Measurements from ENCODE around the gene KCNJ12. TPM values are rescaled to one million over a fixed set of nuclear protein-coding genes. Genes with fewer than 3 reads are reported as not detected.

The KCNJ12 gene
- total RNA-seq, 1 donor from 2014 or later, result 0.76 TPM

DNA sequence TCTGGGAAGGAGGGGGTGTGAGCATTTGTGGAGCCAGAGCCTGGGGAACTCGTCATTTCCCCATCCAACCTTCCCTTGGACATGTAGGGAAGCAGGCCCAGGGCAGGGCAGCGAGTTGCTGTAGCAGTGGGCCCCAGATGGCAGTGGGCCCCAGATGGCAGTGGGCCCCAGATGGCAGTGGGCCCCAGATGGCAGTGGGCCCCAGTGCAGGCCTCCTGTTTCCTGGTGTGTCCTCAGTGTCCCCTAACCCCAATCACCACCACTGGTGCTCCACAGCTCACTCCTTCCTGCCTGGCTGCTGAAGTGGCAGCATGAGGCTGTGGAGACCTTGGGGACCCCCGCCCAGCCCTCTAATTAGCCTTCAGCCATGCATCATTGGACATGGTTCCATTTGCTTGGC is 4.5 kb downstream of the KCNJ12 start:
- peaks cover 64% of the 10 kb centered on the region for H3K27me3 Mint-ChIP-seq (ENCODE audit: low read depth)
- H3K4me3 Mint-ChIP-seq, result no peak overlapping the region
- no peak overlapping the region for H3K27ac Mint-ChIP-seq
- no peaks in the 10 kb centered on the region for H3K9me3 Mint-ChIP-seq
- no peaks in the 10 kb centered on the region for H3K36me3 Mint-ChIP-seq
- H3K4me1 Mint-ChIP-seq, result peaks cover 9% of the 10 kb centered on the region
- TF ChIP-seq, protein P1, sequence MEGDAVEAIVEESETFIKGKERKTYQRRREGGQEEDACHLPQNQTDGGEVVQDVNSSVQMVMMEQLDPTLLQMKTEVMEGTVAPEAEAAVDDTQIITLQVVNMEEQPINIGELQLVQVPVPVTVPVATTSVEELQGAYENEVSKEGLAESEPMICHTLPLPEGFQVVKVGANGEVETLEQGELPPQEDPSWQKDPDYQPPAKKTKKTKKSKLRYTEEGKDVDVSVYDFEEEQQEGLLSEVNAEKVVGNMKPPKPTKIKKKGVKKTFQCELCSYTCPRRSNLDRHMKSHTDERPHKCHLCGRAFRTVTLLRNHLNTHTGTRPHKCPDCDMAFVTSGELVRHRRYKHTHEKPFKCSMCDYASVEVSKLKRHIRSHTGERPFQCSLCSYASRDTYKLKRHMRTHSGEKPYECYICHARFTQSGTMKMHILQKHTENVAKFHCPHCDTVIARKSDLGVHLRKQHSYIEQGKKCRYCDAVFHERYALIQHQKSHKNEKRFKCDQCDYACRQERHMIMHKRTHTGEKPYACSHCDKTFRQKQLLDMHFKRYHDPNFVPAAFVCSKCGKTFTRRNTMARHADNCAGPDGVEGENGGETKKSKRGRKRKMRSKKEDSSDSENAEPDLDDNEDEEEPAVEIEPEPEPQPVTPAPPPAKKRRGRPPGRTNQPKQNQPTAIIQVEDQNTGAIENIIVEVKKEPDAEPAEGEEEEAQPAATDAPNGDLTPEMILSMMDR (IDR thresholded peaks at IDR 0.05; ENCODE audit: unreplicated experiment), result no peak
- DNase-seq (ENCODE audit: low spot score in 2 of 2, unreplicated experiment in 2 of 2), result no peak

DNA sequence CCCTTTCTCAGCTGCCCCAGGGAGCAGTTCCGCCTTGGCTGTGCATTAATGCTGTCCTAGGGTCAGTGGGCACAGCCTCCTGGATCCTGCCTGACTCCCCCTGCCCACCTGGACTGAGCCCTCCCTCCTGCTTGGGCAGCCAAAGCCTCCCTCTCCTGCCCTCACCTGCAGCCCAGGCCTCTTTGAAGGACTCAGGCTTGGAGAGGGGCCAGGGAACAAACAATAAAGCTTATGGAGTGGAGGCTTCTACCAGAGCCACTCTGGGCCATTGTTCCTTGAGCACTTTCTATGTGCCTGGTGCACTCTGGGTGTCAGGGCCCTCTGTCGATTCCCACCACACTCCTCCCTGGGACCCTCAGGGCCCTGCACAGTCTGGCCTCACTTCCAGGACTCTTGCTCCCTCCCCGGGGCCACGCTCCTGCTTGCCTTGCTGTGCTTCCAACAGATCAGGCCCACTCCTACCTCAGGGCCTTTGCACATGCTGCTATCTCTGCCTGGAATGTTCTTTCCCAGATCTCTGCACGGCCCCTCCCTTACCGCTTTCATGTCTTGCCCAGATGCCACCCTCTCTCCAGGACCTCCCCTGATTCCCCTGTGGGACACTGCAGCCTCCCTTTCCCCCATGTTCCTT is 5.0 kb downstream of the KCNJ12 start:
- TF ChIP-seq, protein P1 (IDR thresholded peaks at IDR 0.05; ENCODE audit: unreplicated experiment), result no peak
- no peak overlapping the region for H3K4me3 Mint-ChIP-seq
- H3K27me3 Mint-ChIP-seq (ENCODE audit: low read depth), result peaks cover 59% of the 10 kb centered on the region
- no peak overlapping the region for H3K27ac Mint-ChIP-seq
- DNase-seq (ENCODE audit: low spot score in 2 of 2, unreplicated experiment in 2 of 2), result no peak
- no peaks in the 10 kb centered on the region for H3K9me3 Mint-ChIP-seq
- no peaks in the 10 kb centered on the region for H3K36me3 Mint-ChIP-seq
- H3K4me1 Mint-ChIP-seq, result peaks cover 9% of the 10 kb centered on the region

DNA sequence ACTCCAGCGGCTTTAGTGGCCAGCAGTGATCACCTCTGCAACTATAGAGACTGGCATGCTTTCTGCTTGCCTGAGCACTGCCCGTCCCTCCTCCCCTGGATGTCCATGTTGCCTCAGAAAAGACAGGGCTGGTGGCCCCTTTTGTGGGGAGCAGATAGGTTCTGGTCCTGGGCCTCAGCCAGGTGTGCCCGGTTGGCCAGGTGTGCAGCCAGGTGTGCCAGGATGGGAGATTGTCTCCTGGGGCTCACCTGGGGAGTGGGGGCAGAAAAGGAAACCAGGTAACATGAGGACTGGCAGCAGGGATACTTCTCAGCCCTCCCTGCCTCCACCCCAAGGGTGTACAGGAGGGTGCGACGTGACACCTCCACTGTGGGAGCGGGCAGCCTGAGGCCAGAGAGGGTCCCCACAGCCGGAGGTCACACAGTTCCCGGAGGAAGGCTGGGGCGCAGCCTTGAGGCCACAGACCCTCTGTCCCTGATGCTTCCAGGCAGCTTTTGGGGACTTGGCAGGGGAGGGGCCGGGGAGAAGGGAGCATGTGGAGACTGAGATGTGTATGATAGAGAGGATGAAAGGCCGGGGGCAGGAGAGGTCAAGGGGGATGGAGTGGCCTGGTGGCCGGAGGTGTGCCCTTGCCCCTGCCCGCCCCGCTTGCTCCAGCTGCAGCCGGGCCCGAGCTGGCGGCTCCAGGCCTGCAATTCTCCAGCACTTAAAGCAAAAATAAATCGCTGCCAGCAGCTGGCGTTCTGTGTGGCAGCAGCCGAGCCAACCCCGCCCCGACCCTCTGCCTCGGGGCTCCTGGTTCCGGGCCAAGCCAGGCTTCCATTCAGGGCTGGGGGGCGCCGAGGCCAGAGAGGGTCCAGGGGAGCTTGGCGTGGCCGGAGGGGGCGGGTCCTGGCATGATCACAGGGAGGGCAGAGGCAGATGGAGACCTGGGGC is 6.7 kb downstream of the KCNJ12 start:
- no peaks in the 10 kb centered on the region for H3K36me3 Mint-ChIP-seq
- peaks cover 54% of the 10 kb centered on the region for H3K27me3 Mint-ChIP-seq (ENCODE audit: low read depth)
- H3K4me3 Mint-ChIP-seq, result no peak overlapping the region
- H3K27ac Mint-ChIP-seq, result no peak overlapping the region
- DNase-seq (ENCODE audit: low spot score in 2 of 2, unreplicated experiment in 2 of 2), result no peak
- no peaks in the 10 kb centered on the region for H3K9me3 Mint-ChIP-seq
- H3K4me1 Mint-ChIP-seq, result peaks cover 4% of the 10 kb centered on the region
- TF ChIP-seq, protein P1 (IDR thresholded peaks at IDR 0.05; ENCODE audit: unreplicated experiment), result no peak

DNA sequence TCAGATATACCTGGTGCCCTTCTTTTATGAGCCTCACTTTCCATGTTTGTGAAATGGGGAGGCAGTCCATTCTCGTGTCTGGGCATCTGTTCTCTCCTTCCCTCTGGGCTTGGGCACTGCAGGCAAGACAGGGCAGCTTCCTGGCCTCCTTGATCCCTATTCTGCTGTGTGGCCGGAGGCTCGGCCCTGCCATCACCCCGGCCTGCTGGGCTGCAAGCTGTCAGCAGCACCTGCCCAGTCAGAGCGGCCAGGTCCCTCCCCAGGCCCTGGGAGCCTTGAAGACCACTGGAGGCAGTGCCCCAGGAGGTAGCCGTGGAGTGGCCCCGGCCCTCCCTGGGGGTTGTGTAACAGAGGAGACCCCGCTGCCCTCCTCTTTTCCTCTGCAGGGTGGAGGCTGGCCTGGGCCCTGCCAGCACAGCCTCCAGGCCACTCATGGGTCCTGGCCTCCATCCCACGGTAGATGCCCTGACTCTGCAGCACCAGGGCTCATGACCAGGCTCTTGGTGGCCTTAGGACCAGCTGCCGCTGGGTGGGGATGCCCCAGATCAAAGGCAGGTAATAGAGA is 9.2 kb downstream of the KCNJ12 start:
- Mint-ChIP-seq H3K9me3 (no peaks in the 10 kb centered on the region), H3K27me3 (ENCODE audit: low read depth) (peaks cover 36% of the 10 kb centered on the region), H3K27ac (no peak overlapping the region), H3K4me3 (no peak overlapping the region), H3K36me3 (no peaks in the 10 kb centered on the region), H3K4me1 (peaks cover 9% of the 10 kb centered on the region)
- no peak for DNase-seq (ENCODE audit: low spot score in 2 of 2, unreplicated experiment in 2 of 2)
- TF ChIP-seq, protein P1 (IDR thresholded peaks at IDR 0.05; ENCODE audit: unreplicated experiment), result no peak

DNA sequence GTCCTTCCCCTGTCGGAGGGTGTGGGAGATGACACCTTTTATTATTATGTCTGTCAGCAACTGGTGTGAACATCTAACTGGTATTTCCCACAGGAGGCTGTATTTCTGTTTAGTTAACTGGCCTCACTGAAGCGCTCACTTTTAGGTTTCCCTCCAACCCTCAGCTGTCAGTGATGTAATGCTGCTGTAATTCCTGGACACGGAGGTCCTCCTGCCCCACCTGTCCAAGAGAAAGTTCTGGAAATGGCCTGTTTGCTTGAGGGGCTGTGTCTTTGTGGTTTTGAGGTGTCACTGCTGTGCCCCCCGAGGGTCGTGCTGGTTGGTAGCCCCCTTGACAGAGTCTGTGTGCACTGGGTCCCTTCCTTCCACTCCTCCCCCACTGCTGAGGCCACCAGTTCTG is 11.5 kb downstream of the KCNJ12 start:
- H3K4me1 Mint-ChIP-seq, result peaks cover 11% of the 10 kb centered on the region
- H3K36me3 Mint-ChIP-seq, result no peaks in the 10 kb centered on the region
- no peak overlapping the region for H3K27ac Mint-ChIP-seq

More for the DNA sequence above, 11.5 kb downstream of the KCNJ12 start:
- Mint-ChIP-seq H3K4me3 (no peak overlapping the region), H3K27me3 (ENCODE audit: low read depth) (peaks cover 41% of the 10 kb centered on the region), H3K9me3 (no peaks in the 10 kb centered on the region)
- TF ChIP-seq, protein P1 (IDR thresholded peaks at IDR 0.05; ENCODE audit: unreplicated experiment), result no peak
- no peak for DNase-seq (ENCODE audit: low spot score in 2 of 2, unreplicated experiment in 2 of 2)

All from mesothelial cell of epicardium (in vitro differentiated cells).